HG02623 (cell line): ENCODE measurements around the gene ACVRL1.

Source experiments
- ATAC-seq: cut with Tn5 transposase; IDR thresholded peaks from one replicate; pipeline ENCODE4 v1.9.1; 2021; ENCODE audit warnings: moderate library complexity; ENCODE audit not compliant: unreplicated experiment

Gene ACVRL1

GRCh38 chr12:51896236-51896635, 11.1 kb upstream of the ACVRL1 start:
- ATAC-seq = no peak

- no peak for ATAC-seq
These were observed 10.1 kb upstream of the ACVRL1 start for GRCh38 chr12:51897181-51897580.

- ATAC-seq = no peak
These were observed 8.8 kb upstream of the ACVRL1 start for GRCh38 chr12:51898506-51898905.

- no peak for ATAC-seq
These were observed 8.4 kb upstream of the ACVRL1 start for GRCh38 chr12:51898937-51899336.

- no peak for ATAC-seq
These were observed 6.9 kb upstream of the ACVRL1 start for GRCh38 chr12:51900323-51900889.

GRCh38 chr12:51901121-51901817, 6.0 kb upstream of the ACVRL1 start:
- no peak for ATAC-seq

- ATAC-seq = no peak
These were observed 5.4 kb upstream of the ACVRL1 start for GRCh38 chr12:51901881-51902280.

GRCh38 chr12:51904951-51905470, 2.3 kb upstream of the ACVRL1 start:
- ATAC-seq = no peak

GRCh38 chr12:51905471-51906429, 1.6 kb upstream of the ACVRL1 start:
- ATAC-seq = no peak

GRCh38 chr12:51906430-51907082, 748 bp upstream of the ACVRL1 start:
- no peak for ATAC-seq

GRCh38 chr12:51907856-51908425, 637 bp downstream of the ACVRL1 start:
- ATAC-seq = no peak

GRCh38 chr12:51908876-51909592, 1.7 kb downstream of the ACVRL1 start:
- no peak for ATAC-seq

- ATAC-seq = no peak
These were observed 2.9 kb downstream of the ACVRL1 start for GRCh38 chr12:51910168-51910567.

GRCh38 chr12:51910691-51911090, 3.4 kb downstream of the ACVRL1 start:
- ATAC-seq = no peak

- no peak for ATAC-seq
These were observed 4.0 kb downstream of the ACVRL1 start for GRCh38 chr12:51911307-51911706.

- ATAC-seq = no peak
These were observed 4.7 kb downstream of the ACVRL1 start for GRCh38 chr12:51911788-51912711.

GRCh38 chr12:51913071-51914033, 6.0 kb downstream of the ACVRL1 start:
- ATAC-seq = no peak
